ENCODE results near the gene PRICKLE2.

PRICKLE2 gene

DNA sequence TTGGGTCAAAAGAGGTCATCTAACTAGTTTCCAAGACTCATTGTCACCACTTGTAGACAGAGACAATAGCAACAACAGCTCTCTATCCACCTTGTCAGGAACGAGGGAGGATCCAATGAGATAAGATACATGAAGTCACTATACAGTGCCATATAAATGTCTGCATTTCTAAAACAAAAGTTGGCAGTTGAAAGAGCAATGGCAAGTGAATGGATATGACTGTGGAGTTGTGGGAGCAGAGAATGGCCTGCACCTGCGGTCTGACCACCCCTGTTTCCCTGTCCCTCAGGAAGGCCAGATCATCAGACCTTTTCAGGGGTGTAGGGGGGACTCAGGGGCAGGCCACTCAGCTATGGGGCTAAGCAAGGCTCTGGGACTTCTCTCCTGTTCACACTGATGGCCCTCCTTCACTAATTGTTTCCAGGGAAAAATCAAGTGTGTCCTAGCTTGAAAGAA, 161.3 kb downstream of the PRICKLE2 start:
- DNase-seq, result no peak

DNA sequence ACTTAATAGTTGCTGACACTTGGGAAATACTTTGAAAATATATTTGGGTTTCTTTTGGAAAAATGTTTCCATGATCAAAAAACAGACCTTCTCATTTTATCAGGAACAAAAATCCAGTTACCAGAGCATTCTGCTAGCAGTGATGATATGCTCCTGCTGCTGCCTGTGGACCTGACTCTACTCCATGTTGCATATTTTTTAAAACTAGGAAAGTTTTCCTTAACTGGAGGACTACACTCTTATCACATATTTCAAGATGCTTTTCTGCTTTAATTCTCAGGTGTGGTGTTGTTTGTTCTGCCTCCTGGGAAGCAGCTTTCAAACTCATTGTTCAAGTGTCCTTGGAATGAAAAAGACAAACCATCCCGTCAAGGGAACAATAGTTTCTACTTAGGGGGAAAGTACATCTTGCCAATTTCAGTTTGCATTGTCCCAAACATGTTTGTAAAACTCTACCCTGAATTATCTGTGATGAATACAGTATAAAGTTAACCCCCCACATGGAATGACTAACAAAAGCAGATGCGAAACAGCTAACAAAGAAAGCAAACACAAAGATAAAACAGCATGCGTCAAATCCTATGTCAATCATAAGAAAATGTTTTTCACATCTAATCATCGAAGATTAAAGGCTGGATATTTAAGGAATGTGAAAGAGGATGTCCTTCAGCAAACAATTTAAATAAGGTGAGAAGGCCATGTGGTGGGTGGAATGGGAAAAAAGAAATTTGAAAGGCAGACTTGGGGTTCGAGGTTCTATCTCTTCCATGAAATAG, 161.9 kb downstream of the PRICKLE2 start:
- DNase-seq, result no peak

- no peak for DNase-seq
These were observed 163.6 kb downstream of the PRICKLE2 start for GRCh38 chr3:64061628-64062027.

DNA sequence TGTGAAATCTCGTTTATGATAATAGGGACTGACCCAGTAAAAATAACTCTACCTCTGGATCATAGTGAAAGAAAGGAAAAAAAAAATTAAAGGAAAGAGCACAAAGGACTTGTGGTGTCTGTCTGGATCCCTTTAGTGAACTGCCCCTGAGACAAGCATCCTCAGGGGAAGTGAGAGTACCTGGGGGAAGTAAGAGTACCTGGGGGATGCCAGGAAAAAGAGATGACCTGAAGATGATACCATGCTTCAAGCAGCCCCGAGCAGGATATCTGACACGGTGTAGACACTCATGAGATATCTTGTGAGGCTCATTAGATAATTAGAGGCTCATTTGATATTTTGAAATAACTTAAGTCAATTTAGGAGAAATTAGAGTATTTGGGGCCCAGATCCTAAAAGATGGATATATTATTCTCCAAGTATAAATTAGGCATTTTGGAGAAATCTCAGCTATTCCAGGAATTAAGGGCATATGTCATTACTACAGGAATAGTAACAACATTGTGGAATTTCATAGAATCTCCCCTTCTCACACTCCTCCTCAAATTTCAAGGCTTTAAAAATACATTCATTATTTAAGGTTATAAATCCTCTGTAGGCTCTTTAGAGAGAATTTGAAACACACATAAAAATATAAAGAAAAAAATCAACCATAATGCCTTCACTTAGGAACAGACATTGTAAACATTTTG, 165.6 kb downstream of the PRICKLE2 start:
- no peak for DNase-seq

- DNase-seq, result no peak
These were observed 166.7 kb downstream of the PRICKLE2 start for GRCh38 chr3:64058566-64058965.

DNA sequence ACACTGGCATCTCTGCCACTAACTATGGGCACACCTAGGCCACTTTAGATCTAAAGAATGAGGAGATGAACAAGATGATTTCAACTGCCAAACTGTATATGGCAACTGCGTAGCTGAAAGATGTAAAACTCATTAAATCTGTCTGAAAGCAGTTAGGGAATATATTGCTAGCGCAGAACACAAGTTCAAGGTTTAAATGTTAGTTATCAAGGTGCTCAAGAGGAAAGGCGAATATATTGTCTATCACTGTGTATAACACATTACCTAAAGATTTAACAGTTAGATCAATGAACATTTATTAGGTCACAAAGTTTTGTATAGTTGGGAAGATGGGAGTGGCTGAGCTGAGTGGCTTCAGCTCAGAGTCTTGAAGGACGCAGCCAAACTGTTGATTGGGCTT, 168.0 kb downstream of the PRICKLE2 start:
- DNase-seq, result no peak

GRCh38 chr3:64056606-64057180, 168.6 kb downstream of the PRICKLE2 start:
- DNase-seq, result peak; percentile 28

- DNase-seq, result no peak
These were observed 170.2 kb downstream of the PRICKLE2 start for GRCh38 chr3:64055076-64055475.

DNA sequence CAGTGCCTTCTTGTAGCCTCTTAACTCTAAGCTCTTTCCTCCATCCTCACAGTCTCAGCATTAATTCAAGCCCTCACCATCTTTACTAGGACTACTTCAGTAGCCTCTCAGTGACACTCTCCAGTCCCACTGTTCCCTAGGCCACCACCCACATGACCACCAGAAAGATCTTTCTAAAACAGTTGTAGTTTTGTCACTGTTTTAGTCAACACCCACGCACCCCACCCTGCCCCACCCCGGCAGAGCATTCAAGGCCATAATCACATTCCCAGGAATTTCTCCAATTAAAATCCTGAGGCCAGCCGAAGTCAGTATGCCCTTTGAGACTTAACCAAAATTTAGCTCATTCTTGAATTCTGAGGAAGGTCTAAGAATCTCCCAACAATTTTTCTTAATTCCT, 170.8 kb downstream of the PRICKLE2 start:
- DNase-seq, result no peak

GRCh38 chr3:64053581-64053980, 171.7 kb downstream of the PRICKLE2 start:
- DNase-seq, result no peak

DNA sequence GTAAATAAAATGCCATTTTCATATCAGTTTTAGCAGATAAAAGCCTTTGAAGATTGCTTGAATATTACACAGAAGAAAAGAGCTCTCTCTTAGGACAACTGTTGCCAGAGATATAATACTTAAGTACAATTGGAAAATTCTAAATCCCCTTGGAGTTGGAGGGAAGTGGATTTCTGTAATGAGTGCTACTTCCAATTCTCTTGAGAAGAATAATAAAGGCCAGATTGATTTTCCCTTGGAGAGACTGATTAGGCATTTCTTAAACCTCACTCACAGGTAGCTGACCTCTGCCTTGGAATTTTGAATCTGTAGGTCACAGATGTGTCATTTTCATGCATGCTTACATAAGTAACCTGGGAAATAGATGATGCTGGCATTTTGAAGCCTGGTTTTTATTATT, 172.1 kb downstream of the PRICKLE2 start:
- DNase-seq, result no peak

- no peak for DNase-seq
These were observed 175.4 kb downstream of the PRICKLE2 start for GRCh38 chr3:64049832-64050231.

DNA sequence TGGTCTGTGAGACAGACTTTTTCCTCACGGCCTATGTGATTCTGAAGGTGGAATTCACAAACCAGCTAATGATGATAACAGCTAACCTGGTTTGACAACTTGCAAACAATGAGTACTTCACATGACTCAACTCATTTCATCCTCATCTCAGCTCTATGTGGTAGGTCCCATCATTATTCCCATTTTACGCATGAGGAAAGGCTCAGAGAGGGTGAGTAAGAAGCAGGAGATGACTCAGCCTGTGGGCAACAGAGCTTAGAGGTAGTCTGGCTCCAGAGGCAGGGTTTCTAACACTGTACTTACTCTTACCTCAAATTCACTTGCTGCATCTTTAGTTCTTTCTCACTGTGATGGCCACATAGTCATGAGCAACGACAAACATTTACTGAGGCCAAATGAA, 176.1 kb downstream of the PRICKLE2 start:
- DNase-seq, result peak; percentile 56

GRCh38 chr3:64048631-64049061, 176.6 kb downstream of the PRICKLE2 start:
- peak; percentile 21 for DNase-seq

GRCh38 chr3:64047787-64048186, 177.5 kb downstream of the PRICKLE2 start:
- DNase-seq, result no peak

- DNase-seq, result no peak
These were observed 178.2 kb downstream of the PRICKLE2 start for GRCh38 chr3:64046996-64047594.

- no peak for DNase-seq
These were observed 178.7 kb downstream of the PRICKLE2 start for GRCh38 chr3:64046592-64046991.

GRCh38 chr3:64042952-64043351, 182.3 kb downstream of the PRICKLE2 start:
- no peak for DNase-seq

Measured in EL (cell line).